Measurements from ENCODE around the gene MFSD6L.

Gene MFSD6L, protein sequence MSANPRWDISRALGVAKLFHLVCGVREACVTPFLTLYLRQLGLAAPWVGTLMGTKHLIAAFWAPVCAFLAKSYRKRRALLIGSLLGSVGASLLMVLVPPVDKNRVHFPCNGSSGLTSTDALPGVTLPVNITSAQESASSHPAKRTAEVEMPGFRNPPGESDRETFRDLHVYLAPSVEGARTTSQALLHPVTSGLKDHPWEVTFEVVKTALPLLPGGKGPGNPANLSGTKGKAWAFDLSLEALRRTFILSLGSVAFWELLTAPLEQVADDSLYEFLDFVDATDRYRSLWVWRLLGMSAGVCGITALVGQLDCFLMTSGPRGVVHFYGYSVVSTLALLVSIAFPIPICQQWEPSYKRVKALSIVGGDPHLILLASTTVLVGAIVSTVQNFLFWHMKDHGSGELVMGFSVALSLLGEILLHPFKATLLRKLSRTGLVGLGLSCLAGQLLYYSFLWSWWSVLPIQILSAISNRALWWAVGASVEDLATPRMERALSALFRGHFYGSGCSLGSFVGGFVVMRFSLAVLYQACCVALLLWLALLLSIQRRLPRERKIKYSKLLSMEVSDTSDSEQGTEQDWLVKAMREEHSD

DNA sequence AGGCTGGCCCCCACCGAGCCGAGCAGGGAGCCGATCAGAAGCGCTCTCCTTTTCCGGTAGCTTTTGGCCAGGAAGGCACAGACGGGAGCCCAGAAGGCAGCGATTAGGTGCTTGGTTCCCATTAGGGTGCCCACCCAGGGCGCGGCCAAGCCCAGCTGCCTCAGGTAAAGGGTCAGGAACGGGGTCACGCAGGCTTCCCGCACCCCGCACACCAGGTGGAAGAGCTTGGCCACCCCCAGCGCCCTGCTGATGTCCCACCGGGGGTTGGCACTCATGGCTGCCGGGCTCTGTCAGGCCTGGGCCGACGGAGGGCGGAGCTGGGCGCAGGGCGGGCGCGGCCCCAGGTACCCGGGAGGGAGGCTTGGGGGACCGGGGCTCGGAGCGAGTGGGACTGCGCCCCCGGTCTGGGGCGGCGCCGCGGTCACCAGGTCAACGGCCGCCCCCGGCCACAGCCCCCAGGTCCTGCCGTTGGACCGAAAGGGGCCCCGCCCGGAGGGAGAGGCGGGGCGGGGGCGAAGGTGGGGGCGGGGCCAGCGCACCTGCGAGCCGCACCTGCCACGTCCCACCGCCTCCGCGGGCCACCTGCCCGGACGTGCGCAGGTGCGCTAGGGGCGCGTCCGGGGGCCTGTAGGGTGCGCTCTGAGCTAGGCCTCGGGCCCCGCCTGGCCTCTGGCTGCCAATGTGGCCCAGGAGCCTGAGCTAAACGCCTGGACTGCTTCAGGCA is at the start of gene MFSD6L:
TSS of gene MFSD6L (minus strand) at position 520 of the 724 bp plus-strand sequence. CDS start at position 275, 245 bp downstream.
- no peak for DNase-seq

DNA sequence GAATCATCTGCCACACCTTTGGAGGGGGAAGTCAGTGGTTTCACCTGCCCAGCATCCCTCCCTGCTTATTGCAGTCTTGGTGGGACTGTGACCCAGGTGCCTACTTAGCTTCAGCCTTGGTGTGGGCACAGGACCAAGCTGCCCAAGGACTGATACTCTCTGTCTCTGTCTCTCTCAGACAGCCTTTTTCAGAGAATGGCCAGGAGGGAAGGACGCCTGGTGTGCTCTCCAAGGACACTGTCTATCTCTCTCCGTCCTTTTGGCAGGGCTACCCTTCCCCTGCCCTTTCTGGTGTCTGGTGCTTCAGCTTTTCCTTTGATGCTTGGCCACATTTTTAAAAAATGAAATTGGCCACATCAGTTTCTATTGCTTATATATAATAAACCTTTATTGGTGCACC is 48.7 kb upstream of the MFSD6L start:
- no peak for DNase-seq

DNA sequence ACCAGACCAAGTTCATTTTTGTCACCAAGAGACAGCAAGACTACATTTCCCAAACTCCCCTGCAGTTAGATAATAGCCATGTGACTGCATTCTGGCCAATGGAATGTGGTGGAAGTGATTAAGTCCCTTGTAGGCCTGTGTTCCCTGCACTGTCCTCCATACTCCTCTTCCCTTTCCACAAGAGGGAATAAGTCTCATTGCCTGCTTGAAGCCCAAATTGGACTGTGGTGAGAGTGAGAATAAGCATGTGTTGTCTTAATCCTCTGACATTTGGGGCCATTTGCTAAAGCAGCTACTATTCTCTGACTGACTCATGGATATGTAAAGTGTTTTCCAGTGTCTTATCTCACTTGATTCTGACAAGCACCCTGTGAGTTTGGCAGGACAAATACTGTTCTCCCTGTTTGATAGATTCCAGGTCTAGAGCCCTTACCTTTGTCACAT is 47.6 kb upstream of the MFSD6L start:
- DNase-seq = no peak

DNA sequence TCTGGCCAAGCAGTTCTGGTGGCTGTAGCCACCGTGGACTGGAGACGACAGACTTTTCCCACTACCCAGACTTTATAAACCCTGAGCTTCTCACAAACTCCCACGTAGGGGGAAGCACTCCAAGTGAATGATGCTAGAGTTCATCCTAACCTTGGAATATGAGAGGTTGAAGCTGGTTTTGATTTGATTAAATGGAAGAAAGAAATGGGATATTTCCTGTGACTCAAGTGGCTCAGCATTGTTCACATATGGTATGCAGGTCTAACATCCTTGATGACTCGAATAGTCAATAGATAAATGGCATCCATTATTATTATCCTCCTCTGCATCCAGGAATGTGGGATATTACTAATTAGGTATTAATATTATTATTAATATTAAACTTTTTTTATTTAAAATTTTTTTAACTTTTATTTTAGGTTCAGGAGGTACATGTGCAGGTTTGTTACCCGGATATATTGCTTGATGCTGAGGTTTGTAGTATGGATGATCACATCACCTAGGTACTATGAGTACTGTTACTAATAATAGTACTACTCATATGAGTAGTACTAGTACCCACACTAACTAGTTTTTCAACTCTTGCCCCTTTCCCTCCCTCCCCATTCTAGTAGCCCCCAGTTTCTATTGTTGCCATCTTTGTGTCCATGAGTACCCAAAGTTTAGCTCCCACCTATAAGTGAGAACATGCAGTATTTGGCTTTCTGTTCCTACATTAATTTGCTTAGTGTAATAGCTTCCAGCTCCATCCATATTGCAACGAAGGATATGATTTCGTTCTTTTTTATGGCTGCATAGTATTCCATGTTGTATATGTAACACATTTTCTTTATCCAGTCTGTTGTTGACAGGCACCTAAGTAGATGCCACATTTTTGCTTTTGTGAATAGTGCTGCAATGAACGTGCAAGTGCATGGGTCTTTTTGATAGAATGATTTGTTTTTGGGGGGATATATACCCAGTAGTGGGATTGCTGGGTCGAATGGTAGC is 45.4 kb upstream of the MFSD6L start:
- no peak for DNase-seq

DNA sequence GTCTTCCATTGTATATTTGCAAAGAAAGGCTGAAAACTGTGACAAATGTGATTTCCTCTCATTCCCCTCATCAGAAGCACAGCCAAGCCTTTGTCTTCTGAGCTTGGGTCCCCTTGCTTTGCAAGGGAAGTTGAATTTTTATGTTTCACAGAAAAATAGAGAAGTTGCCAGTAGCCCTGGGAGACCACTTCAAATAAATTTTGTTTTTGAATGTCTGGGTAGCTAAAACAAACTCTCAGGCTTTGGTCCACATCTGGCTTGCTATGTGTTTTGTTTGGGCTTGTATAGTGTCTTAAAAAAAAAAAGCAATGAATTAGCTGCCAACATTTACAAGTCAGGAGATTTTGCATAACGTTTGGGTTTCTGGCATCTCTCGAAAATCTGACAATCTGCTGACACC is 44.2 kb upstream of the MFSD6L start:
- DNase-seq = no peak

DNA sequence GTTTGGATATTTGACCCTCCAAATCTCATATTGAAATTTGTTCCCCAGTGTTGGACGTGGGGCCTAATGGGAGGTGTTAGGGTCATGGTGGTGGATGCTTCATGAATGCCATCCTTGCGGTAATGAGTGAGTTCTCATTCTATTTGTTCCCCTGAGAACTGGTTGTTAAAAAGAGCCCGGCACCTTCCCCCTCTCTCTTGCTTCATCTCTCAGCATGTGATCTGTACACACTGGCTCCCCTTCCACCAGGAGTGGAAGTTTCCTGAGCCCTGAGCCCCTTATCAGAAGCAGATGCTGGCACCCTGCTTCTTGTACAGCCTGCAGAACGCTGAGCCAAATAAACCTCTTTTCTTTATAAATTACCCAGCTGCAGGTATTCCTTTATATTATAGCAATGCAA is 42.7 kb upstream of the MFSD6L start:
- no peak for DNase-seq

DNA sequence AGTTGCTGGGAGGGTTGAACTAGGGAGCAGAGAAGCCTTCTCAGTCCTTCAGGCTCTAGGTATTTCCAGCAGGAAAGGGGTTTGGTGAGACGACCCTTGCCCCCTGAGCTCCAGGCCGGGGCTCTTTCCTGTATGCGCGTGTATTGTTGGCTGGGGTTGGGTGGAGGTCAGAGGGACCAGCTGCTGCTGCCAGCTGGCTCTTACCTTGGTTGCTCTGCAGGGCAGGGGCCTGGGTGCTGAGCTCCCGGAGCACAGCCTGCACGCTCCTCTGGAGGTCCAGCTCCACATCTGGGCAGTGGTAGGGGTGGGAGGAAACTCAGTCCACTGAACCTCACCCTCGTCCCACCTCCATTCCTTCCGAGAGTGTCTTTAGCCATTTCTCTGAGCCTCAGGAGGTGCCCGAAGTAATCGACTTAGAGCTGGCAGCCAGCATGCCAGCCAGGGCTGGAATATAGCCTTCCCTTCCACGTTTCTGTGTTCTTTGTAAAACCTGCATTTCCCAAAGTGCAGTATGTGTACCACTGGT is 40.3 kb upstream of the MFSD6L start:
- no peak for DNase-seq

DNA sequence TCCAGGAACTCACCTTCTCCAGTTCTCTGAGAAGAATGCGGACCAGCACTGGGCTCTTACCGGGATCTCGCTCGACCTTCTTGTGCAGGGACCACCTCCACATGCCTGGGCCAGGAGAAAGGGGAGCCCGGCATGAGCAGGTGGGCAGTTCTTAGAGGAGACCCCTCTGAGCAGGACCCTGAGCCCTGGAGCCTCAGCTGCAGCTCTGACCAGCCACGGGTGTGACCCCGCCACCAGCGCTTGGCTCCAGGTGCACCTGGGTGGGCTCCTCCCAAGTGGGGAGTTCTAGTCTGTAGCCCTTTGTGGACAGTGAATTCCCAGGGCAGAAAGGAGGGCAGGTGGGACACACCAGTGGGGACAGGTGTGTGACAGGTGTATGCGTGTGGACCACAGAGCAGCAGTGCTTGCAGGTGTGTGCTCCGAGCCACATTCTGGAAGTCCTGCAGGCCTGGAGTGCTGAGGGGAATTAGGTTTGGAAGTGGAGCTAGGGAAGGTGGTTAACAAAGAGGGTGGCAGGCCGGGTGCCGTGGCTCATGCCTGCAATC is 39.5 kb upstream of the MFSD6L start:
- DNase-seq = no peak

DNA sequence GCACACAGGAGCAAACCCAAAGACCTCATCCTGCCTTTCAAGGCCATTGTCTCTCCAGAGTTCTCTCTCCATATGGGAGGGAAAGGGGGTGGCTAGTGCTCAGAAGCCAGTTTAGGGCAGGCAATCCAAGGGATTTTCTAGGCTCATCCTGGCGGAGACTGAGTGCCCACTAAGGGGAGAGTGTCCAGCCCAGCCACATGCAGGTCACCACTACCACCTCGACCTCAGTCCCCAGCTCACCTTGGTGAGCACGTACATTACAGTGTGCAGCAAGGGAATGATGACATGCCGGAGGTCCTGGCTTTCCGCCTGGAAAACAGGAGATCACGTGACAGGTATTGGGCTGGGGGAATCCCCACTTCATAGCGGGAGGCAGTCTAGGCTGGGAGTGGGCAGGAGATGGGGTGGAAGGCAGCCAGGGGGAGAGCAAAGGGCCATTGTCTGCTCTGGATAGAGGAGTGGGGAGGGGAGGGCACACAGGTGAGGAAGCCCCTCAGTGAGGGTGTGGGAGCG is 38.5 kb upstream of the MFSD6L start:
- DNase-seq = no peak

DNA sequence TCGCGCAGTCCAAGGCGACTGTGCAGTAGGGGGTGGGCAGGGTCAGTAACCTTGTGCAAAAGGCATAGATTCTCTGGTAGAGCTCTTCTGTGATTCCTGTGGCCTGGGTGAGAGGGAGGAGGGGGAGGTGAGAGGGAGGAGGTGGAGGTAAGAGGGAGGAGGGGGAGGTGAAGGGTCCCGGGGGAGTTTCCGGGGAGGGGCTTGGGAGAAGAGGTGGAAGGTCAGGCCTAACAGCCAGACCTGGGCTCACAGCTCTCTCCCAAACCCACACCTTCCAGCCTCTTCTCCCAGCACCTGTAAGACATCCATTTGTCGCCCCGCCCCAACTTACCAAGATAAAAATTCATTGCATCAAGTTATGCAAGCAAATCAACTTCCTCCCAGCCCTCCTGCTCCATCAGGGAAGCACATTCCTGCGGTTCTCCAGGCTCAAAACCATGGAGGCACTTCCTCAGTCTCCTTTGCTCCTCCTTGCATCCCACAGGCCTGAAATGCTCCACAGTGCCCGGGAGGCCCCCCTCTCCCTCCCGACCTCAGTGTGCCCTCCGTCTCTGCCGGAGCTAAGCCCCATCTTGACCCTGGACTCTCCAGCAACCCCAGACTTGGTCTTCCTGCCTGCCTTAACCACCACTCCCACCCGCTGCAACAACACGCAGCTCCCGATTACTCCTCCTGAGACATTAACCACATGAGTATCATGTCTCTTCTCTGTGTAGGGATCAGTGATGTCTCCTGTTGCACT is 37.8 kb upstream of the MFSD6L start:
- DNase-seq = no peak

DNA sequence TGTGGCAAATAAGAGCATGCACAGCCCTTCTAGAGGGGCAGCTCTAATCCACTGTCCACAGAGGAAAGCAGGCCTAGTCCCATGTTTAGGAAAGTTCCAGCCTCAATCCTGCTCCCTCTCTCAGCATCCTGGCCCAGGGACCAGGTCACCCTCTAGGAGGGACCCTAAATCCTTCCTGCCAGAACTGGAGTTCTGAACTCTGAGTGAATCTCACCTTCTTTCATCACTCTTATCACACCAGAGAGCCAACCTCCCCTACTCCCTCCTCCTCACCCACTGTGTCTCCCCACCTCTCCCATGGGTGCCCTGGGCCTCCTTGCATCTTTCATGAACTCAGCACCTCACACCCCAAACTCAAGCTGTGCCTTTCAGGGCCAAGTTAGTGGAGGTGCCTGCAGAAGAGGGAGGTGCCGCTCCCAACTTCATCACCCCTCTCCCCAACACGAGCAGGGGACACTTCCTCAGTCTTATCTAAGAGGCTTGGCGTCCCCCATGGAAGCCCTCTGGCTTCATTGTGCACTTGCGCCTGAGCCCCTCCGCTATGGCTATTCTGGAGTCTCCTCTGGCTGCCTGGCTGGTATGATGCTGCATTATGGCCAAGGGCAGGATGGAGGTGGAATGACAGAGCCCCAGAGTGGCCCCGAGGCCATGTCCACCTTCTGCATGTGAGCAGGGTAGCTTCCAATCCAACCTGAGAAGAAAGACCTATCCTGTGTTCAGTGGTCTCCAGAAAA is 36.6 kb upstream of the MFSD6L start:
- no peak for DNase-seq

DNA sequence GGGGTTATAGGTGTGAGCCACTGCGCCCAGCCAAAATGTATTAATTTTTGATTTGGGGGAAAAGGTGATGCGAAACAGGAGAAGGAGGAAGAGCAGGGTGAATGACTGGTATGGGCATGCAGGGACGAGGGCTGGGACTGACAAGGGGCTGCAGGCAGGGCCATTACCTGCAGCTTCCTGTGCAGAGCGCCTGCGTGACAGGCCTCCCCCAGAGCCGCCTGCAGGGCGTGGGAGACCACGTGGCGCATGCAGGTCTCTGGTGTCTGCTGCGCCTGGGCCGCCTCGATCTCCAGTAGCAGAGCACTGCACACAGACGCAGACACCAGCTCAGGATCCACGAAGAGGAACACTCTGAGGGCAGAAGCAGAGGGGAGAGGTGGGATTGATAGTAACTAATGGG is 35.9 kb upstream of the MFSD6L start:
- DNase-seq = no peak

DNA sequence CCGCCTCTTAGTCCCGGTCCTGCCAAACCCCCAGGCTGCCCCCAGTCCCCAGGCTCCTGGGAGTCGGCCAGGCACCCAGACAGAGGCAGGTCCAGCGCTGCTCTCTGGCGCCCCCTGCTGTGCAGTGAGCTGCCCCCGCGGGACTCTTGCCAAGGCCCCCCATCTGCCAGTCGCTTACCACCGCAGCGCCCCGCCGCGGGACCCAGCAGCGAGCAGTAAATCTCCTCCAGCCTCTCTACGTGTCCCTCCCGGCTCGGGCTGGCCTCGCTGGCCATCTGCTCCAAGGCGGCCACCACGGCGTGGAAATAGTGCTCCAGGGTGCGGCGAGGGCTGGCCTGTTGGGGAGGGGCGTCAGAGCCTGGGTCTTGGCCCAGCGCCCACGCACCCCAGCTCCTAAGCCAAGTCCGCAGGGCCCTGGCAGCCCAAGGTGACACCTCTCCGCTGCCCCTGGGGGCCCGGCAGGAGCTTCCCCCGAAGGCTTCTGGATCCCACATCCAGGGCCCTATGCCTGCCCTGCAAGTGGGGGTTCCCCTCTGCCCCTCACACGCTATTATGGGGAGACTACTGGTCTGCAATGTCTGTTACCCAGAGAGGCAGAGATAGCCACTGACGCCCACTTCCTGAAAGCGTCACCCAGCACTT is 33.7 kb upstream of the MFSD6L start:
- DNase-seq = no peak

DNA sequence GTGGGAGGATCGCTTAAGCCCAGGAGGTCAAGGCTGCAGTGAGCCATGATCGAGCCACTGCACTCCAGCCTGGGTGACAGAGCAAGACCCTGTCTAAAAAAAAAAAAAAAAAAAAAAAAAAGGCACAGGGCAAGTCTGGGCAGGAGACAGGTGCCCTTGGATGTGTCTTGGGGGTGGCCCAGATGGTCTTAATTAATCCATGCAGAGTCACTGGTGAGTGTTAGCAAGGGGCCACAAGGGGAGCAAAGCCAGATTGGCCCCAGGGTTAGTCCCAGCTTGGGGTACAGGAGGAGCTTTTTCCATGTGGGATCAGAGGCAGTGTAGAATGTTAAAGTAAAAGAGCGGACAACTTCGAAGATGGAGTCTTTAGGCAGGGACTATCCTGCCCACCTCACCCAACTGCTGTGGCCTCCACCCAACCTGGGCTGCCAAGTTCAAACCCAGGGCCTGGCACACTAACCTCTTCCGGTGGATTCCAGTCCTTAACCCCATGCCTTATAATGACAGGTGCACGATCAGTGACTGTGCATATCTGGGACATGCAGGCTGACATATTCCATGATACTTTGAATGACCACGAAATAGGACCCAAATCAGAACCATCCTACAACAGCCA is 32.2 kb upstream of the MFSD6L start:
- DNase-seq = no peak

DNA sequence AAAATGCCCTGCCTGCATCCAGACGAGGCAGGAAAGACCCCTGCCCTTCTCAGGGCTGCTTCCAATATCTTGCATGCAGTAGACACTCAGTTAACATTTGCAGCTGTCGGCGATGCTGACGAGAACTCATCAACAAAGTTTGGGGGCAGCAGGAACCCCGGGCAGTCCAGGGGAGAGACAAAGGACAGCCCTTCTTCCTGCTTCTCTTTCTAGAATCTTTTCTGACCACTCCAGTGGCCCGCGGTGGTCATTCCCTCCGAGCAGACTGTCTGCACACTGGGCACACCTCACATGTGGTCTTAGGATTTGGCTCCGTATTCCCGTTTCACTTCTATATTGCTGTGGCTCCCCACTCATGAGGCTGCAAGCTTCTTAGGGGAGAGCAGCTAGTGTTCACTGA is 31.0 kb upstream of the MFSD6L start:
- no peak for DNase-seq

DNA sequence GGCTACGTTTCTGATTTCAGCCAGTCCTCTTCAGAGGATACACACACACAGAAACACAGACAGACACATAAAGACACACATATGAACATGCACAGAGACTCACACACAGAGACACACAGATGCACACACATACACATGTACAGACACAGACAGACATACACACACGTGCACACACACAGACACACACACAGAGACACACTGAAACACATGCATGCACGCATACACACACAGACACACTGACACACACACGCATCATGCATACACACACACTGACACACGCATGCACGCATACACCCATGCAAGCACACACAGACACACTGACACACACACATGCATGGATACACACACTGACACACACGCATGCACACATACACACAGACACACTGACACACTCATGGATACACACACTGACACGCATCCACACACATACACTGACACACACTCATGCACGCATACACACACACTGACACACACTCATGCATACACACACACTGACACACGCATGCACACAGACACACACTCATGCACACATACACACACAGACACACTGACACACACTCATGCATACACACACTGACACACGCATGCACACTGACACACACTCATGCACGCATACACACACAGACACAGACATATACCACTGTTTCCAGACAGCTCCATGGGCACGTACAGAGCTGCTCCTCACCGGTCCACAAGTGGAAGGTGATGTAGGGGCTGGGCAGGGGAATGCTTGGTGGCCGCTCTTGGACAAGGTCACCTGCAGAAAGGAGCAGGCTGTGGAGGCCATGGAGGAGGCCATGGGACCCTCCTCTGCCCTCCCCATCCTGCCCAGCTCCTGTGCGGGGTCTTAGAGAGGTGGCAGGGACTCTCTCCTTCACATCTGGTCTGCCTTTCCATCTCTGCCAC is 30.1 kb upstream of the MFSD6L start:
- no peak for DNase-seq

DNA sequence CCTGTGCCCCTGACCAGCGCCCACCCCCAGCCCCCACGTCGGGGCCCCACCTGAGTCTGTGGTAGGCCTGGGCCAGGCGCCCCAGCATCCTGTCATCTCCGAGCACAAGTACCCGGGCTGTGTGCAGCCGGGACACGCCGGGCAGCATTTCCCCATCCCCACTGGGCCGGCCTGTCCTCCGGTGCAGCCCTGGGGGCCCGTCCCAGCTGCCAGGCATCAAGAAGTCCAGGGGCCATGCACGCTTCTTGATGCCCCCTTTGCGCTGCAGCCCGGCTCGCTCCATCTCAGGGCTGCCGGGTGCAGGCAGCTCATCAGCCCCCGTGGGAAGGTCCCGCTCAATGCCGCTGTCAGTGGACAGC is 29.3 kb upstream of the MFSD6L start:
- no peak for DNase-seq

DNA sequence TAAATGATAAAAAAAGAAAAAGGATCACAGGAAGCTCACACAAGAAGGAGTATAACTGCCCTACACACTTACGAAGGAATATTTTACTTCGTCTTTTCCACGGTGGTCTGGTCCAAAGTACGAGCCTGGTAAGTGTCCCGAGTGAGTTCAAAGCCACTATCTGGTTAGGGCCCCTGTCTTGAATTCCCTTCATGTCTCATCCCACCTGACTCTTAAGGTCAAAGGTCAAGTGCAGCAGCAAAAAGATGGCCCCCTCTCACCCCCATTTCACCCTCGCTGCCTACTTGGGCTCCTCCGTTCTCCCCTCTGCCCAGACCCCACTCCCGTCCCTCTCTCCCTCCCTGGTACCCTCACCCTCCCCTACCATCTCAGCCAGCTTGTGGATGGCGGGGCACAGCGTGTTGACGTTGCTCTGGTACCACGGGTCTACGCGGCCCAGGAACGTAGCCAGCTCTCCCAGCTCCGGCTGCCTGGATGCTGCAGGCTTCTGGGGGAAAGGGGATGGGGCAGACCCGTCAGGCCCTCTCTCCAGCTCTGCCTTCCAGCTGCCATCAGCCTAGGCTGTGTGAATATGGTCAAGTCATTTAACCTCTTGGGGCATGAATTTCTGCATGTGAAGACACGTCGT is 27.8 kb upstream of the MFSD6L start:
- no peak for DNase-seq
